DOHH2 (cell line): ENCODE data around the gene CWC15.

ENCODE experiments used
- CTCF ChIP-seq: fragments of 200-600 bp; sonication (generic); IDR thresholded peaks from one replicate; pipeline ENCODE4 v1.5.1; 2014; ENCODE audit warnings: antibody characterized with exemption, mild to moderate bottlenecking, low read depth, low read length; ENCODE audit not compliant: poor library complexity, severe bottlenecking
- EZH2phosphoT487 ChIP-seq: fragments of 200-600 bp; sonication (generic); IDR thresholded peaks from 2 replicates; pipeline ENCODE4 v1.6.1; 2017; ENCODE audit warnings: borderline replicate concordance, mild to moderate bottlenecking, antibody characterized with exemption, low read length, moderate library complexity, mixed read lengths

DNA sequence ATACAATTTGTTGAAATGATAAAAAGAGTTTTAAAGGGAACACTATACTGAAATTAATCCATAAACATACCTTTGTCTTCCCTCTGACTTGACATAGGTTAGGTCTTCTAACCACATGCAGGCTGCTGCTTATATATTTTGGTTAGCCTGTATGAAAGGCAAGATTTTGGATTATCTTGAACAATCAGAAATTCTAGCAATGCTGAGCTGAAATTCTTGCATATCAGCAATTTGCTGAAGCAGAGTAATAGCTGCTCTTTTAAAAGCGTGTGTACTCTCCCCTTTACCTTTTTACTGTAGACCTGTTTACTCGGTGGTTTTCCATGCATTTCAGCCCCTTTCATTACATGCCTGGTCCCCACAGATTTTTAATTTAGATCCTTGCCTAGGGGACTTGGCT lies 34.0 kb downstream of the CWC15 start:
- no peak for TF ChIP-seq CTCF
- no peak for TF ChIP-seq EZH2phosphoT487
